NCI-H69 (cell line): ENCODE data around the gene AKIP1.
"Not testable (repeated sequence)": the region's sequence is repeated elsewhere in the genome, so short reads cannot be mapped to it uniquely, and the experiment has no call there.

Source experiments
- DNase-seq: peaks from one replicate; lab custom pipeline; 2025; lab: John Stamatoyannopoulos, UW

AKIP1 gene

DNA sequence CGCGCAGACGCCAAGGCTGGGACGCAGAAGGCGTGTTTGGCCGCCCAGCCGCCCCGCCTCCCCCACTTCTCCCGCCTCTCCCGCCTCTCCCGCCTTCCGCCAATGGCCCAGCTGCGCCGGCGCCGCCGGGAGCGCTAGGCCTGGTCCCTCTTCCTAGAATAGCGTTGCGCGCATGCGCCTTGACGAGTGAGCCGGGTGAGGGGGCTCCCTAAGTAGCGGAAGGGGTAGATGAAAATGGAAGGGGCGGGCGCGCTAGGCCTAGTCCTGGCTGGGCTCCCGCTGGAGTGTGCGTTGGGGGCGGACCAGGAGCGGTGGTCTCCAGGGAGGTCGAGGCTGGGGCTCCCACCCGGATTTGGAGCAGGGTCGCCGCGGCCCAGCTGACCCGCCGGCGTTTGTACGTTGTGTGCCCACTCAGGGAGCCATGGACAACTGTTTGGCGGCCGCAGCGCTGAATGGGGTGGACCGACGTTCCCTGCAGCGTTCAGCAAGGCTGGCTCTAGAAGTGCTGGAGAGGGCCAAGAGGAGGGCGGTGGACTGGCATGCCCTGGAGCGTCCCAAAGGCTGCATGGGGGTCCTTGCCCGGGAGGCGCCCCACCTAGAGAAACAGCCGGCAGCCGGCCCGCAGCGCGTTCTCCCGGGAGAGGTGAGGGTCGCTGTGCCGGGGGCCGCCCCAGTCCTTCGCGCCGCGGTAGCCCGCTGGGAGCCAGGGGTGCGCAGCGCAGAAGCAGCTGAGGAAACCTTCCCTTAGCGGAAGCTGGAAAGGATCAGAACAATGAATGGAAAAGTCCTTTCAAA is at the start of gene AKIP1:
AKIP1 (plus strand) TSS at position 161 of the 795 bp plus-strand sequence; CDS start at position 422, 261 bp downstream.
- peak; percentile 99 for DNase-seq

- DNase-seq = no peak
Observed at GRCh38 chr11:8863838-8864237, 47.2 kb upstream of the AKIP1 start.

- DNase-seq = no peak
Observed at GRCh38 chr11:8865304-8865703, 45.7 kb upstream of the AKIP1 start.

DNA sequence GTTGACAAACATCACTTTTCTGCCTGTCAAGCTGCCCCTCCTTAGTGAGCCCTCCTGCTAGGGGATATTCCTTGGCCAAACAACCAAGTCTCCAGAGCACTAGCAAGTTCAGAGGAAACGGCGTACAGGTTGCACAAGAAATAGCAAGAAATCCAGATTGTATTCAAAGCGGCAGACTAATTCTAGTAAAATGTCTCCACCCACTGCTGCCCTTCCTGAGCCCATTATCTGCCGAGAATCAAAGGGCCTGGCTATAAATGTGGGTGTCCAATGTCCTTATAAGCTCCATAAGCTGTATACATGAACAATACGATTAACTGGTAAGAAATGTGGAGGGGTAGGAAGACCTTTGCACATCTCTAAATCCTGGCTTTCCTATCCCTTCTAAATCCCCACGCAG is 44.0 kb upstream of the AKIP1 start:
- DNase-seq = peak; percentile 19

GRCh38 chr11:8867931-8868631 is 42.9 kb upstream of the AKIP1 start:
- no peak for DNase-seq

DNA sequence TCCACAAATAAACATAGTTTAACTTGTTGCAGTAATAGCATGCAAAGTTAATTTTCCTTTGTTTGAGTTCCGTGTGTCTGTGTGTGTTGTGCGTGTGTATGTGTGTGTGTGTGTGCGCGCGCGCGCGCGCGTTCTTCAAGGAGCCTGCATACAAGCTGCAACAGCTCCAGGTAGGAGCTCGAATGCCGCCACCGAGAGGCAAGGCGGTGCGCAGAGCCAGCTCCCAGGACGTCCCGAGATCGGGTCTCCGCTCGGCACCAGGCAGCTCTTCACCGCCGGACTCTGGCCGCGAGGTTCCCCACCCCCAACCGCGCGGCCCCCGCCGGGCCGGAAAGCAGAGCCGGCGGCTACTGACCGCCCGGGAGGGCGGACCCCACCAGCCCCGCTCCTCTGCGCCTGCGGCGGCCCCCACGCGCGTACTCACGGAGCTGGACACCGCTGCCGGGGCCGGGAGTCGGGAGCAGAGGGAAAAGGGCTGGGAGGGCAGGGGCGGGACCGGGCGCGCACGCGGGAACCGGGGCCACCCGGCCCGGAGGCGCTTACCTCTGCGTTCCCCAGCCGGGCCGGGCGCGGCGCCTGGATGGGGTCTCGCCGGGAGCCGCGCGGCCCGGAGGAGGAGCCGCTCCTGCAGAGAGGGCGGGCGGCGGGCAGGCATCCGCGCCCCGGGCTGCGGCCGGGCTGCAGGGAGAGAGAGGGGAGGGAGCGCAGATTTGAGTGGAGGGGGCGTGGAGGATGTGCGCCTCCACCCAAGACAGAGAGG is 40.4 kb upstream of the AKIP1 start:
- DNase-seq = peak; percentile 87

DNA sequence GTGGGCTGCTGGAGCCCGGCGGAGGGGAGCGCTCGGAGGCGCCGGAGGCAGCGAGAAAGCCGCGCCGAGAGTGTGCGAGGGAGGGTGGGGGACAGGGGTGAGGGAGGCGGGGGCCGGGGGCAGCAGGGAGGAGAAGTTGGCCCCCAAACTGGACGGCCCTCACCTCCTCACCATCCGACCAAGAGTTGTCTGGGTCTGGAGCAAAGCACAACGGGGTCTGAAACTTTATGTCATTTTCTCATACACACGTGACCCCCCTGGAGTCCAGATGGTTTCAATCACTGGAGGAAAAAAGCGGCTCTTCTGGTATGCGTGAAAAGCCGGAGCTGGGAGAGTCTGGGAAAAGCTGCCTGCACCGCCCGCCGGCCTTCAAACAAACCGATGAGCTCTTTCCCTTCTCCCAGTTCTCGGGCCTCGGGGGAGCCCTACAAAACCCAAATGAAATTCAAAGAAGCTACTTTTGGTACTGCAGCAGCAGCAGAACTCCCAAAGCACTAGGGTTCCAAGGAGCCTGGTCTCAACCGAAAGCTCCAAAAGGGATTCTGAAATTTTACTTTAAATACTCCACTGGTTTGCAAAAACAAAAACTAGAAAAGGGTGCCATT is 39.7 kb upstream of the AKIP1 start:
- DNase-seq = peak; percentile 88

- DNase-seq = no peak
Observed at GRCh38 chr11:8871962-8872361, 39.0 kb upstream of the AKIP1 start.

- no peak for DNase-seq
Observed at GRCh38 chr11:8873741-8874405, 37.1 kb upstream of the AKIP1 start.

- no peak for DNase-seq
Observed at GRCh38 chr11:8878771-8879170, 32.2 kb upstream of the AKIP1 start.

GRCh38 chr11:8881585-8881984 is 29.4 kb upstream of the AKIP1 start:
- DNase-seq = not testable (repeated sequence)

DNA sequence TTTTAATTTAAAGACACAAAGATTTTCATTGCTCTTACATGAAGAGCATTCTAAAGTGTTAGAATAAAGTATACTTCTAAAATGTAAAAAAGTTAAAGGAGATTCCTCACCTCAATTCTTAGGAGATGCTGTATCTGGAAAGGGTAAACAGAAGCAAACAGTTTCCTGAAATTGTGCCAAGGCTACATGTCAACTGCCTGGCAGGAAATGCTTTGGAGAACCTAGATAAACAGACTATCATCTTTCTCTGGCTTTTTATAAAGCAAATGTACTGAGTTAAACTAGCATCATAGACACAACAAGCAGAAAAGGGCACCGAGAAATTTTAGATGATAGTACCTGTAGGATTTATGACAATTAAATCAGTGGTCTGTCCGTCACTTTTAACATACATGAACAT is 24.7 kb upstream of the AKIP1 start:
- peak; percentile 56 for DNase-seq

DNA sequence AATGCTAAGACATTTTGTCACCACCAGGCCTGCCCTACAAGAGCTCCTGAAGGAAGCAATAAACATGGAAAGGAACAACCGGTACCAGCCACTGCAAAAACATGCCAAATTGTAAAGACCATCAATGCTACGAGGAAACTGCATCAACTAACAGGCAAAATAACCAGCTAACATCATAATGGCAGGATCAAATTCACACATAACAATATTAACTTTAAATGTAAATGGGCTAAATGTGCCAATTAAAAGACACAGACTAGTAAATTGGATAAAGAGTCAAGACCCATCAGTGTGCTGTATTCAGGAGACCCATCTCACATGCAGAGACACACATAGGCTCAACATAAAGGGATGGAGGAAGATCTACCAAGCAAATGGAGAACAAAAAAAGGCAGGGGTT is 19.8 kb upstream of the AKIP1 start:
- DNase-seq = not testable (repeated sequence)

DNA sequence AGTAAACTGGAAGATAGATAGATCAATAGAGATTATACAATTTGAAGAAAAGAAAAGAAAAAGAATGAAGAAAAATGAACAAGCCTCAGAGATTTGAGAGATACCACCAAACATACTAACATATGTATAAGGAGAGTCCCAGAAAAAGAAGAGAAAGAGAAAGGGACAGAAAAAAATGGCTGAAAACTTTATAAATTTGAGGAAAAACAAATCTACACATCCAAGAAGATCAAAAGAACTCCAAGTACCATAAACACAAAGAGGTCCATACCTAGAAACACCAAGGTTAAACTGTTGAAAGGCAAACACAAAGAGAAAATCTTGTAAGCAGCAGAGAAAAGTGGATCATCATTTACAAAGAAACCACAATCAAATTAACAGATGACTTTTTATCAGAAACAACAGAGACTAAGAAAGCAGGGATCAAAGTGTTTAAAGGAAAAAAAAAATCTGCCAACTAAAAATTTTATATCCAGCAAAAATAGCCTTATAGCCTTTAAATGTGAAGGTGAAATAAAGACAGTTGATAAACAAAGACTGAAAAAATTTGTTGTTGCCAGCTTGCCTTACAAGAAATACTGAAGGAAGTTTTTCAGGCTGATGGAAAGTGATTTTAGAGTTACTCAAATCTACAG is 11.8 kb upstream of the AKIP1 start:
- DNase-seq = no peak

DNA sequence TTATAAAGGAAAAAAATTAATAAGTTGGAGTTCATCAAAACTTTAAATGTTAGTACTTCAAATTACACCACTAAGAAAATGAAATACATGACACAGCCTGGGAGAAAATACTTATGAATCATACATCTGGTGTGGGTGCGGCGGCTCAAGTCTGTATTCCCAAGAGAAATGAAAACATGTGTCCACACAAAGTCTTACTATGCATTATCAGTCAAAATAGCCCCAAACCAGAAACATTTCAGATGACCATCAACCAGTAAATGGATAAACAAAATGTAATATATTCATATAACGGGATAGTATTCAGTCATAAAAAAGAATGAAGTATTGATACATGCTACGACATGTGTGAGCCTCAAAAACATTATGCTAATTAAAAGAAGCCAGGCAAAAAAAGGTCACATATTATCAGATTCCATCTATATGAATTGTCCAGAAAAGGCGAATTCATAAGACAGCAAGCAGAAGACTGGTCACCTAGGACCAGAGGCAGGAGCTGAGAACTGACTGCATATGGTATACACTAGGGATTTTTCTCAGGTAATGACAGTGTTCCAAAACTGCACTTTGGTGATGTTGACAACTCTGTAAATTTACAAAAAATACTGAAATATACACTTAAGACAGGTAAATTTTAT is 5.3 kb upstream of the AKIP1 start:
- DNase-seq = peak; percentile 31

DNA sequence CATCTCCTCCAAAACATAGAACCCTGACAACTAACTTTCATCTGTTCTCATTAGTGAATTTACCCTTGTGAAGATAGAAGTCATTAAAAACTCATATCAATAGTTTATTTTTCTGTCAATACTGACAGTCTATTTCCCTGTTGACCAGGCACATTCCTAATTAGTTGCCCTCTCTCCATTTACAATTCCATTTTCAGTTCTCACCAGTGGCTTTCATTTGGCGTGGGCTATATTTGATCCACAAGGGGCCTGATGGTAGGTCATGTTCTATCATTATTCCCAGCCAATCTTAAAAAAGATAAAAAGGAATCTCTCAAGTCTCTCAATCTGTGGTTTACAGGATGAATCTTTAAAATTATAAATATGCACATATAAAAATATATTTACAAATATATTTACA is 3.9 kb upstream of the AKIP1 start:
- peak; percentile 30 for DNase-seq

DNA sequence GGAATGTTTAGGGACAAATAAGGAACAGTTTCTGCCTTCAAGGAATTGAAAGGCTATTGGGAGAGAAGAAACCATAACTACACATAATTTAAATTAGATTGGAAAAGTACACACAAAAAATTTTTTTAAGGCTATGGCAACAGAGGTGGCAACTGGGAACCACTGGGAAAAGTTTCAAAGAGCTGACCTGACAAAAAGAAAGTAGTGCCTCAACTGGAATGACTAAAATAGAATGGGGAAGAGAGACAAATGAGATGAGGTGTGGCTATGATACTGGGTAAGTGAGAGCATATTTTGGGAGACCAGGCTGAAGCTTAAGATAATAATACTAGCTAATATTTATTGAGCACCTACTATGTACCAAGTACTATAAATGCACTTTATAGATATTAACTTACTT is 2.9 kb upstream of the AKIP1 start:
- DNase-seq = no peak

DNA sequence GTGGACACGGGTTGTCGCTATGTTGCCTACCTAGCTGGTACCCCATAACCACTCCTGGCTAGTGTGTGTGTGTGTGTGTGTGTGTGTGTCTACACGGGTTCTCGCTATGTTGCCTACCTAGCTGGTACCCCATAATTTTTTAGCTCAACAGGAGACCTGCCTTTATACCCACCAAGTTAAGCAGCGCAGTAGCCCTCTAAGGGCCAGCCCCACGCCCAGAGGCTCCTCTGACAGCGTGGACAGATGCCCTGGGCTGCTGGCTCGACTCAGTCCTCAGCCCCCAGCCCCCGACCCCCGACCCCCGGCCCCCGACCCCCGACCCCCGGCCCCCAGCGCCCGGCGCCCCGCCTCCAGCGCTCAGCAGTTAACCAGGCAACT is 351 bp upstream of the AKIP1 start:
- no peak for DNase-seq

DNA sequence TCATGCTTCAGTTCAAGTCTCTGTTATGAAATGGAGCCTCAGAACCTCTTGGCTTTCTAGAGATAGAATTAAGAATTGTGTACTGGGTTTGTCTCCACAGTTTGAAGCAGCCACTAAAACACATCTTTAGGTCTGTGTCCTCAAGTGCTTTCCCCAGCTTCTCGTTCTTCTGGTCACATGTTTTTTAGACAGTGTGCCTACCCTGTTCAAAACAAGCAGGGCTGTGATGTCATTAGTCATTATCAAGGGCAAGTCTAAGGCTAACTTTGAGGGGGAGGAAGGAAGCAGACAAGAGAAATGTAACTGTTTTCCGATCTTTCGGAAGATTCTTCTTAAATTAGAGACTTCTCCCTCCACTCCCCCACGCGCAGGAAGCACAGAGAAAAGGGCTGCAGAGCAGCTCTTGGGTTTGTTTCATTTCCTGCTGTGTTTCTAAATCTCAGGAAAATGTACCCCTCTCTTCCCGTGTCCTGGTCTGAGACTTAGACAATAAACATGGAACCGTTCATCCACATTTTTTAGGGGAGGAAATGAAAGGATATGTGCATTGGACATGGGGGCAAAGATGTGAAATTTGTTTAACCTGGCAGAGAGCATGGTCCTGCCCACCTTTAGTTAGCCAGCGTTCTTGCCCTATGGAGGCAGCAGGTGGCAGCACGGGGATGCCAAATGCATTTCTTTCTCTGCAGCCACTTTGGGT is 3.1 kb downstream of the AKIP1 start:
- DNase-seq = peak; percentile 76

DNA sequence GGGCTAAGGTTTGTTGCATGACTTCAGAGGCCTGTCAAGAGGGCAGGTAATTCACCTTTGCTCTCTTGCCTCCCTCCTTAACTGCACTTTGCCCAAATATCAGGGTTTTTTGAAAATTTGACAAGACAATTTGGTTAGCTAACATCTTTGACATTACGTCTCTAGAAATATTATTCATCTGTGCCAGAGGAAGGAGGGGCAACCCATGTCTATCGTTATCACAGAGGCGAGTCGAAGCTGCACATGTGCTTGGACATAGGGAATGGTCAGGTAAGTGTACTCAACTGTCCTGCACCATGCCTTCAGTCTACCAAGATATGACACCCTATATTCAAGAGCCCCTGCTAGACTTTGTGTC is 3.7 kb downstream of the AKIP1 start:
- DNase-seq = no peak
